ENCODE results near the gene C1RL. TPM values are rescaled to one million over a fixed set of nuclear protein-coding genes. Genes with fewer than 3 reads are reported as not detected.

The C1RL gene
- total RNA-seq, 2 experiments from 2014 or later: 3.0 to 10.4 TPM

Small RNA genes lying within 50 kb of the gene (small RNA-seq; reads per million reads assigned to genes)
- not detected for gene RNU6-485P

Other genes starting within 250 kb of the C1RL start
- 596 and 608 TPM in 2 replicates for gene TPI1, start 241.7 kb downstream of the C1RL start, total RNA-seq (2014; rRNA removed; shearing (Covaris generic))
- gene TPI1, start 241.7 kb downstream of the C1RL start, total RNA-seq (2022): 519 and 801 TPM in 2 replicates
- 7.8 and 8.3 TPM in 2 replicates for gene SPSB2, start 235.9 kb downstream of the C1RL start, total RNA-seq (2014; rRNA removed; shearing (Covaris generic))
- gene SPSB2, start 235.9 kb downstream of the C1RL start, total RNA-seq (2022): 8.5 and 10.8 TPM in 2 replicates
- 15.7 and 17.7 TPM in 2 replicates for gene LRRC23, start 204.4 kb downstream of the C1RL start, total RNA-seq (2014; rRNA removed; shearing (Covaris generic))
- 19.8 and 20.2 TPM in 2 replicates for gene LRRC23, start 204.4 kb downstream of the C1RL start, total RNA-seq (2022)
- gene ENO2, start 194.6 kb downstream of the C1RL start, total RNA-seq (2014; rRNA removed; shearing (Covaris generic)): 24.9 and 29.3 TPM in 2 replicates
- gene ENO2, start 194.6 kb downstream of the C1RL start, total RNA-seq (2022): 79.6 and 89.5 TPM in 2 replicates
- gene ATN1, start 181.3 kb downstream of the C1RL start, total RNA-seq (2014; rRNA removed; shearing (Covaris generic)): 0.98 and 3.1 TPM in 2 replicates
- gene ATN1, start 181.3 kb downstream of the C1RL start, total RNA-seq (2022): 4.9 and 6.7 TPM in 2 replicates
- not detected in 2 replicates for gene RNU7-1, start 165.4 kb downstream of the C1RL start, total RNA-seq (2014; rRNA removed; shearing (Covaris generic))
- gene RNU7-1, start 165.4 kb downstream of the C1RL start, total RNA-seq (2022): not detected in 2 replicates
- gene C12orf57, start 165.2 kb downstream of the C1RL start, total RNA-seq (2014; rRNA removed; shearing (Covaris generic)): 315 and 319 TPM in 2 replicates
- 126 and 130 TPM in 2 replicates for gene C12orf57, start 165.2 kb downstream of the C1RL start, total RNA-seq (2022)
- gene PTPN6, start 157.9 kb downstream of the C1RL start, total RNA-seq (2014; rRNA removed; shearing (Covaris generic)): 37.1 and 42.9 TPM in 2 replicates
- gene PTPN6, start 157.9 kb downstream of the C1RL start, total RNA-seq (2022): 110 and 116 TPM in 2 replicates
- gene PHB2, start 138.6 kb downstream of the C1RL start, total RNA-seq (2014; rRNA removed; shearing (Covaris generic)): 330 and 358 TPM in 2 replicates
- gene PHB2, start 138.6 kb downstream of the C1RL start, total RNA-seq (2022): 379 and 412 TPM in 2 replicates
- 60.4 and 61.7 TPM in 2 replicates for gene EMG1, start 138.3 kb downstream of the C1RL start, total RNA-seq (2014; rRNA removed; shearing (Covaris generic))
- gene EMG1, start 138.3 kb downstream of the C1RL start, total RNA-seq (2022): 82.7 and 99.0 TPM in 2 replicates
- 11.6 and 17.4 TPM in 2 replicates for gene LPCAT3, start 90.7 kb downstream of the C1RL start, total RNA-seq (2014; rRNA removed; shearing (Covaris generic))
- 29.7 TPM in 2 replicates for gene LPCAT3, start 90.7 kb downstream of the C1RL start, total RNA-seq (2022)
- 5.2 and 9.8 TPM in 2 replicates for gene C1S, start 48.5 kb downstream of the C1RL start, total RNA-seq (2014; rRNA removed; shearing (Covaris generic))
- 3.6 and 5.2 TPM in 2 replicates for gene C1S, start 48.5 kb downstream of the C1RL start, total RNA-seq (2022)
- not detected in 2 replicates for gene C1R, start 16.8 kb downstream of the C1RL start, total RNA-seq (2014; rRNA removed; shearing (Covaris generic))
- gene C1R, start 16.8 kb downstream of the C1RL start, total RNA-seq (2022): 0.30 TPM in 1 of 2 replicates, not detected in the other
- gene RBP5, start 19.7 kb upstream of the C1RL start, total RNA-seq (2014; rRNA removed; shearing (Covaris generic)): not detected in 2 replicates
- gene RBP5, start 19.7 kb upstream of the C1RL start, total RNA-seq (2022): 0.70 and 1.4 TPM in 2 replicates
- gene CLSTN3, start 21.2 kb upstream of the C1RL start, total RNA-seq (2014; rRNA removed; shearing (Covaris generic)): 17.9 and 34.2 TPM in 2 replicates
- 17.3 and 18.5 TPM in 2 replicates for gene CLSTN3, start 21.2 kb upstream of the C1RL start, total RNA-seq (2022)
- gene PEX5, start 80.5 kb upstream of the C1RL start, total RNA-seq (2014; rRNA removed; shearing (Covaris generic)): 45.6 and 54.4 TPM in 2 replicates
- 99.9 and 107 TPM in 2 replicates for gene PEX5, start 80.5 kb upstream of the C1RL start, total RNA-seq (2022)
- gene ACSM4, start 194.9 kb upstream of the C1RL start, total RNA-seq (2014; rRNA removed; shearing (Covaris generic)): not detected in 2 replicates
- gene ACSM4, start 194.9 kb upstream of the C1RL start, total RNA-seq (2022): not detected in 2 replicates